GM18867 (cell line): ENCODE measurements around the gene TCP1.
"Not testable (repeated sequence)": the region's sequence is repeated elsewhere in the genome, so short reads cannot be mapped to it uniquely, and the experiment has no call there.

Source experiments
- ATAC-seq: cut with Tn5 transposase; IDR thresholded peaks from one replicate; pipeline ENCODE4 v1.9.1; 2021; ENCODE audit warnings: mild to moderate bottlenecking, moderate library complexity; ENCODE audit not compliant: unreplicated experiment

Gene TCP1

DNA sequence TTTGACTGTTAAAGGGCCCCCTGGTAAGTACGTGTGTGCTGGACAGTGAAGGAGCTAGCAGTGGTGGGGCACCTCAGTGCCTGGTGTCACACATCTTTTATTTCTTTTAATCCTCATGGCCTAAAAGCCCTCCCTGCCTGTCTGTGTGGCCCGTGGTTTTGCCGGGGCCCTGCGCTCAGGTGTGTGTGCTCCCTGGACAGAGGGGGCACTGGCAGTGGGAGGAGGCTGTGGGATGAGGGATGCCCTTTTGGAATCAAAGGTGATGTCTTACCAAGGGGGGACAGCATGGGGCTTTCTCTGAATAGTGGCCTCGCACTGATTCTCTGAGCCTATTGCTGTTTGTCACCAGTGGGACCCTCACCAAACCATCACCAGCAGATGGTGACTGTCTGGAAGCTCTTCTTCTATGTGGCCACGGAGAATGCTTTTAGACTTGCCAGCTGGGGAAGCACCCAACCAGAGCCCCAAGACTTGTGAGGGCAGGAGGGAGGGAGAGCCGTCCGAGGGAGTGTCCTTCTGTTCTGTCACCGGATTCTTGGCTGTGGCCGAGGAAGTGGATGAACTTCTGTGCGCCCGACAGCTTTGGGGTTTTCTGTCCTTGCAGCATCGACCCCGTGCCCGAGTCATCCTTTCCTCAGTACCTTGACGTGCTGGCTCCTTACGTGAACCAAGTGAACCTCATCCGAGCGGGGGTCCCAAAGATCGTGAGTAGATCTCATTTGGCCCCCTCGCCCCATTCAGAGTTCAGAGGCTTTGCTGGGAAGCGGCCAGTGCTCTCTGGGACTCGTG is 28.7 kb upstream of the TCP1 start:
- no peak for ATAC-seq

DNA sequence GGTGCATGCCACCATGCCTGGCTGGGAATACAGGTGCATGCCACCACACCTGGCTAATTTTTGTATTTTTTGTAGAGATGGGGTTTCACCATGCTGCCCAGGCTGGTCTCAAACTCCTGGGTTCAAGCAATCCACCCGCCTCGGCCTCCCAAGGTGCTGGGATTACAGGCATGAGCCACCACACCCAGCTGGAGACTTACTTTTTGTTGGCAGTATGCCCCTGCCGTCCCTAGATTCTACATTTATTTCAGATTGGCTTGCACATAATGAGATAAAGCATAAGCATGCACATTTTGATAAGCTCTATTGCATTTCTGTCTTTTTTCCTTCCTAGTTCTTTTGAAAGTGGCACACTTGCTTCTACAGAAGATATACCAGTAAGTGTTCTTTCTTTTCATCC is 27.4 kb upstream of the TCP1 start:
- ATAC-seq = not testable (repeated sequence)

DNA sequence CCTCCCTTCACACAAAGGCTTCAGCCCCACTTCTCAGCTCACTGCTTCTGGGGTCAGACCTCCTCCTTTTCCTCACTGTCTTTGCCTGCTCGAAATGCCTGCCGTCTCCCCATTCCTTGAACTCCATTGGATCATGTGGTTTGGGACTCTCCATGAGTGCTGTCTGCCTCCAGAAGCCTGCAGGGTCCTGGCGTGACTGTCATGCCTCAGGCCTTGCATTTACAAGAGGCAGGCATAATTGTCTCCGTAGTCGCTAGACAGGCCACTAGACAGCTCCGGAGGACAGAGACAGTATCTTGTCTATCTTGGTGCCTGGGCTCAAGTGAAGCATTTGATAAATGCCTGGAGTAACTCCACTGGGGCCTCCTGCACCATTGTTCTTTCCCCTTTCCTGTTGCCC is 26.0 kb upstream of the TCP1 start:
- no peak for ATAC-seq

DNA sequence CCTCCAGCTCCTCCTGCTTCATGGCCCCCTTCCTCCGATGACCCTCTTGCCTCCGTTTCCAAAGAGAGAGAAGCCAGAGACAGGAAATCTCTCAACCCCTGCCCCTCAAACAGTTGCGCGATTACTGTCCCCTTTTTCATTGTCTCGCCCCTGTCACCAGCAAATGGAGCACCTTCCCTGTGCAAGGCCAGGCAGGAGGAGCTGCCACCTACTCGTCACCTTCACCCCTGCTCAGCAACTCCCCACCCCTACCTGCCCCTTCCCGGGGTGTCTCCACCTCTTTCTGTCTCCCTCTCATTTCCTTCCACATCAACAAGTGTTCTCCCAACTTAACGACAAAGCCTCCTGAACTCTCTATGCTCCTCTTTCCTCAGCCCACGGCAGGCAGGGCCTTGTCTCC is 24.4 kb upstream of the TCP1 start:
- ATAC-seq = no peak

DNA sequence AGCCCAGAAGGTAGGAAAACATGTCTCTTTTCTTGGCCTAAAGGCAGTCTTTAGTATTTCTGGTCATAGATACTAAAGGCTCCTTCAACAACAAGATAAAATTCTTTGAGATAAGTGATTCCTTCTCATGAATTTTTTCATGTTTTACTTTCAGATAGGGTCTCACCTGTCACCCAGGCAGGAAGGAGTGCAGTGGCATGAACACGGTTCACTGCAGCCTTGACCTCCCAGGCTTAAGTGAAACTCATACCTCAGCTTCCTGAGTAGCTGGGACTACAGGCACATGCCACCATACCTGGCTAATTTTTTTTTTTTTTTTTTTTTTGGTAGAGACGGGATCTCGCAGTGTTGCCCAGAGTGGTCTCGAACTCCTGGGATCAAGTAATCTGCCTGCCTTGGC is 19.7 kb upstream of the TCP1 start:
- ATAC-seq = no peak

DNA sequence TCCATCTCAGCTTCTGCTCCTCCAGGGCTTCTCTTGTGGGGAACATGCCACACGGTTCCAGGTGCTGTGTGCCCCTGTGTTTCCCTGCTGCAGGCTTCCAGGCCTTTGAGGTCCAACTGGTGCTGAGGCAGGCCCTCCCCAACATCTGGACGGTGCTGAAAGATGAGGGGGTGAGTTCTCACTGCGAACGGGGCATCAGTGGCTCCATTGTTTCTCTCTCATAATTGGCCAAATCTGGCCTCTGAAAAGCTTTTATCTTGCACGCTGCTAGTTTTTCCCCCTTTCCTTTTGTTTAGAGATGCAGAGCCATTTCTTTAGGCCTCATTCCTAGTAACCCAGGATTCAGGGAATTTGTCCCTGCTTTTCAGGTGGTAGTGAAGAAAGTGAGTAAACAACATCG is 19.2 kb upstream of the TCP1 start:
- ATAC-seq = no peak

DNA sequence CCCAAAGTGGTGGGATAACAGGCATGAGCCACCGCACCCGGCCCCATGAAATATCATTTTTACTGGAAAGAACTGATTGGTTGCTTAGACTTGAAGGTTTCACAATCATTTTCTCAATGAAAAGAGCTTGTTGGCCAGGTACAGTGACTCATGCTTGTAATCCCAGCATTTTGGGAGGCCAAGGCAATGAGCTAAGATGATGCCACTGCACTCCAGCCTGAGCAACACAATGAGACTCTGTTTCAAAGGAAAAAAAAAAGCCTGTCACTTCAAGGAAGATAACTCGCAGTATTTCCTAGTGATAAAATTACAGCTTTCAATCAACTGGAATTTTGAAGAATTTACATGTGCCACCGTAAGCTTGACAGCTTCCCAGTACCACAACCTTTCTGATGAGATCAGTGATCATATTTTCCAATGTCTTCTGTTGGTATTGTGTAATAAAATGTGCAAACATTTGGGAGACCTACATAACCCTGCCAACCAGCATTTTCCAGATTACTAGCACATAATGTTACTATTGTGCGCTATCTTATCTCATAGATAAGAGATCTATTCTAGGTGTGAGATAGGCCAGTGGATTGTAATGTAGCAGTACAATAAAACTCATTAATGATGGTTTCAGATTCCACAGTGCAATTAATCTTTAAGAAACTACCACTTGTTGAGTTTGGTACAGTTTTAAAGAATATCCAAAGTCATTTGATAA is 17.9 kb upstream of the TCP1 start:
- no peak for ATAC-seq

DNA sequence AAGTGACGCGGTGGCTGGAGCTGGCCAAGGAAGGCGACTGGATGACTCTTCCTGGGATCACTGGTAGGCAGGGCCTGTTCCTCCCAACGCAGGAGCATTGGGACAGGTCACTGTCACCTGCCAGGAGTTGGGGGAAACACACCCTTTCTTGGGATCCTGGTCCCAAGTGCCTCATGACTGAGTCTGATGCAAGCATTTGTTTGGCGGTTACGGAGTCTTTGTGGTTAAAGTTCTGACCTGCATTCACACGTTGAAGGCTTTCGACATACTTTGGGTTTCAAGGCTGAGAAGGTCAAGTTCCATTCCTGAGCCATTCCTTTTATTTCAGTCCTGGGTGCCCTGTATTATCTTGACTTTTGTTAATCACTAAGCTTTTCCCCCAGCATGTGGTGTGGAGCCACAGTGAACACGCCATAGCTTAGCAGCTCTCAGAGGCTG is 16.6 kb upstream of the TCP1 start:
- ATAC-seq = no peak

DNA sequence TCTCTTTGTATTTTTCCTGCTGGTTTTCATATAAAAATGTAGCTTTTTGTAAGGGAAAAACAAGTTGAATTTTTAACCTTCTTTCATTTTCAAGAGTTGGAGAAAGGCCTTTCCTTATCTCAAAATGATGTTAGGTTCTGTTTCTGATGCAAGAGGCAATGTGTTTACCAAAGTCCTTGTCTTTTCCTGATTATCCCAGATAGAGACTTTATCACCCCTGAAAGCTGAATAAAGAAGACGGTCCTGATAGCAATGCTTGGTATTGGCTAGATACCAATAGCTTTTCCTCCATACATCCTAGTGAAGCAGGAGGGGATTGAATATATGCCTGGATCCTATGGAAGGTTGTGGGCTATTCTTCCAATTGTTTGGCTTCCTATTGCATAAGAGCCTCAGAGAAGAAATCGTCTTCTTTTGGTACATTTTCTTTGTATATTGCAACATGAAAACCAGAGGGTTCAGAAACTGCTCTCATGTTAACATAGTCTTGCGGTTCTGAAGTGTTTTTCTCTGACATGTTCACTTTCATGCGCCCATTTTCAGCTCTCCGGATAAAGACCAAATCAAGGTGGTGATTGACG is 16.1 kb upstream of the TCP1 start:
- no peak for ATAC-seq

DNA sequence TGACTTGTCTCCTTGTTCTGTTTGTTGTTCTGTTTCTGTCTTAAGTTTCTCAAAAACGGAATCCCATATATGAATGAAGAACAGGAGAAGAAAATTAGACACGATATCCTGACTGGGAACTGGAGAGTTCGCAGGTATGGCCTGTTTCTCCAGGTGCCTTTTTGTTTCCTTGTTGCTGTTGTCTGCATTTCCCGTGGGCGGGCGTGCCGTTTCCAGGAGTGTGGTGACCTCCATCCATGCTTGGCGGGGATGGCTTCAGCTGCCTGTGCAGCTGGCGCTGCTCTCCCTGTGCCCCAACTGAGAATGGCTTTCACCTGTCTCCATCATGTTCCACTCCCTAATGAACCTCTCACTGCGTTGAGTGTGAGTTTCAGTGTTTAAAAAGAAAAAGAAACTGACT is 15.1 kb upstream of the TCP1 start:
- ATAC-seq = no peak

DNA sequence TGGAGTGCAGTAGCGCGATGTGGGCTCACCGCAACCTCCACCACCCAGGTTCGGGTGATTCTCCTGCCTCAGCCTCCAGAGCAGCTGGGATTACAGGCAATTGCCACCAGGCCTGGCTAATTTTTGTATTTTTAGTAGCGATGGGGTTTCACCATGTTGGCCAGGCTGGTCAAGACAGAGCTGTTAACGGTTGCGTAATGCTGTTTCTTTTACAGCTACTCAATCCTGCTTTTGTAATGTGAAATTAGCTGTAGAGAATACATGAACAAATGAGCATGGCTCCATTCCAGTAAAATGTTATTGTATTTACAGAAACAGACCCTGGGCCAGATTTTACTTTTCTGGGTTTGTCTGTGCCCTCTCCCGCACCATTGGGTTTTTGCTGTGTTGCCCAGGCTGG is 12.5 kb upstream of the TCP1 start:
- no peak for ATAC-seq

DNA sequence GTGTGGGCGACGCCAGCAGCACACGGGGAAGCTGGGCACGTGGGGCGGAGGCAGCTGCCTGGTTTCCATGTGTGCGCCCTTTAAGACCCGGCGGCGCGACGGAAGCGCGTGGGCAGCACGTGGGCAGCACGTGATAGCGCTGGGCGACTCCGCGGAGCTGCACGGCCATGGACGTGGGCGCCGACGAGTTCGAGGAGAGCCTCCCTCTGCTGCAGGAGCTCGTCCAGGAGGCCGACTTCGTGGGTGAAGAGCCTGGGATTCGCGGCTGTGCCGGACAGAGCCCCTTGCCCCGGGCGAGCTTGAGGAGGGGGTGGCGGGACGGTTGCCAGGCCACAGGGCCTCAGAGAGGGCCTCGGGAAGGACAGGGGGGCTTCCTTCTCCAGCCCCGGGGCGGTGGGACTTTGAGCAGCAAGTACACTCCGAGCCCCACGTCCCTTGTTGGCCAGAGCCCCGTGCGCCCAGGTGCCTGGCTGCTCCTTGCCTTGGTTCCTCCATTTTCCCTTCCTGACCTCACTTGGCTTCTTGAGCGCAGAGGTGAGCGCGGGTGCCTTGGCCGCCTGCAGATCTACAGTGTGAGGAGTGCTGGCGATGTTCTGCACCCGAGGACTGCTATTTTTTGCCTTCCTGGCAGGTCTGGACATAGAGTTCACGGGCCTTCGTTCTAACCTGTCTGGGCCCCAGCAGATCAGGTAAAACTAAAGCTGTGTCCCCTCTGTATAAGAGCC is 10.9 kb upstream of the TCP1 start, which contains the start of gene PNLDC1:
TSS of gene PNLDC1 (plus strand) at position 136 of the 725 bp plus-strand sequence. CDS start at position 168, 32 bp downstream.
- no peak for ATAC-seq

DNA sequence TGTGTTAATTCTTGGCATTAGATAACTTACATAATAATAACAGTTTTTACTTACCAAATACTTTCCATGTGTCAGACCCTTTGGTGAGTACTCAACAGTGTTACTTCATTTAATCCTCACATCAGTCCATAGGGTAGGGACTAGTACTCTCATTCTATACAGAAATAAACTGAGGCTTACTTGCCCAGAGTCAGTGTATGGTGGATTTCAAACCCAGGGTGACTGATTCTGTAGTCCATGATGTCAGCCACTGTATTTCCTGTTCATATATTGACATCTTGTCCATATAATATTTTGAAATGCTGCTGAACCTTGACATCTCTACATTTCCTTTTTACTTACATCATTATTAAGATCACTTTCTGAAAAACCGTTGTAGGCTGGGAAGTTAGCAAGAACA is 8.2 kb upstream of the TCP1 start:
- ATAC-seq = no peak

DNA sequence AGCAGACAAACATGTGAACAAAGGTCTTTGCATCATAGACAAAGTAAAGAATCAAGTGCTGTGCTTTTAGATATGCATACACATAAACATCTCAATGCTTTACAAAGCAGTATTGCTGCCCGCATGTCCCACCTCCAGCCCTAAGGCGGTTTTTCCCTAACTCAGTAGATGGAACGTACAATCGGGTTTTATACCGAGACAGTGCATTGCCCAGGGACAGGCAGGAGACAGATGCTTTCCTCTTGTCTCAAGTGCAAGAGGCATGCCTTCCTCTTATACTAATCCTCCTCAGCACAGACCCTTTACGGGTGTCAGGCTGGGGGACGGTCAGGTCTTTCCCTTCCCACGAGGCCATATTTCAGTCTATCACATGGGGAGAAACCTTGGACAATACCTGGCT is 5.6 kb upstream of the TCP1 start:
- ATAC-seq = not testable (repeated sequence)

DNA sequence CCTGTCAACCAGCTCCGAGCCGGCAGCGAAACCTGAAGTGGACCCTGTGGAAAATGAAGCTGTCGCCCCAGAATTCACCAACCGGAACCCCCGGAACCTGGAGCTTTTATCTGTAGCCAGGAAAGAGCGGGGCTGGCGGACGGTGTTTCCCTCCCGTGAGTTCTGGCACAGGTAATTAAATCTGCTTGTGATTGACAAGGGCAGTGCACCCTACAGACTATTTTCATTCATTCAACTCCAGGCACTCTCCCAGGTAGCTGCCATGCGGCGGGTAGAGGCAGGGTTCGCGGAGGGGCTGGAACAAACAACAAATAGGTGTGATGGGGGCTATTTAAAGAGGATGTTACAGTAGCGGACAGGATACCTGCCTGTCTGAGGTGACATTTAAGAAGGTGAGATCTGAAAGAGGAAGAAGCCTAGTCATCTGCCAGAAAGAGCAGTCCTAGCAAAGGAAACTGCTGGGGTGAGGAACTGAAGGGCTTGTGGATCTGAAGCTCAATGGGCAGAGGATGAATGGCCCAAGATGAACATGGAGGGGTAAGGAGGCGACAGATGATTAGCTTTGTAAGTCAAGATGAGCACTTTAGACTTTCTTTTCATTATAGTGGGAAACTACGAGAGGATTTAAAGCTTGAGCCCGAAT is 1.7 kb upstream of the TCP1 start:
- ATAC-seq = no peak

DNA sequence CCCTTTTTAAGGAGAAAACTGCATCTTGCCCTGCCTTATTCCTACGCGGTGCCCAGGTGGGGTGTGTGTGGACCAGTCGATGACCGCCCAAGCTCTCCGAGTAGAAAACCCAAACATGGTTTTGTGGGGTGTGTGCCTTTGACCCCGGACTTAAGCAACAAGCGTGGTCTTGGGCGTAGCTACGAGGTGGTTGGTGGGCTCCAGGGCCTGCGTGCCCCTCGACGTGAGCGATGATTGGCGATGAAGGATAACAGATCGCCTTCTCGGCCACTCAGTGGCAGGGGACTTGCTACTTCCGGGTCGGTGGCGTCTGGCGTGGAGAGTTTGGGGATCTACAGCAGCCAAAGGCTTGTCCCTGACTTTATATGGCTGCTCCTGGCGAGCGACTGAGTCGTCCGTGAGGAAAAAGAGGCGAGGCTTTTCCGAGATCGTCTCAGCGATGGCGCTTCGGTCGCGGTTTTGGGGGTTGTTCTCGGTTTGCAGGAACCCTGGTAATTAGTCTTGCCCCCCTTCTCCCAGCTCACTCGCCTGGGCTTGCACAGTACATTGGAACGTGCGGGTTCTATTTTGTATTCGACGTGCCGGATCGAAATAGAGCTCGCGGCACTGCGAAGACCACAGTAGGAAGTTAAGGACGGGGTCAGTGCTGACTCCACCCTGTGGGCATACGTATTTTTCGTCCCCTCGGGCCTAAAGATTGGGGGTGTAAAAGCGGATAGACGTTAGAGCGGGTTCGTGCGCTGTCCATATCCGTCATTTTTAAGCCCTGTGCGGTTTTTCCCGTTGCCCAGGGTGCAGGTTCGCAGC is 950 bp upstream of the TCP1 start, which contains the start of gene MRPL18:
TSS of gene MRPL18 (plus strand) at position 319 of the 807 bp plus-strand sequence. CDS start at position 440, 121 bp downstream.
- peak; percentile 82 for ATAC-seq

DNA sequence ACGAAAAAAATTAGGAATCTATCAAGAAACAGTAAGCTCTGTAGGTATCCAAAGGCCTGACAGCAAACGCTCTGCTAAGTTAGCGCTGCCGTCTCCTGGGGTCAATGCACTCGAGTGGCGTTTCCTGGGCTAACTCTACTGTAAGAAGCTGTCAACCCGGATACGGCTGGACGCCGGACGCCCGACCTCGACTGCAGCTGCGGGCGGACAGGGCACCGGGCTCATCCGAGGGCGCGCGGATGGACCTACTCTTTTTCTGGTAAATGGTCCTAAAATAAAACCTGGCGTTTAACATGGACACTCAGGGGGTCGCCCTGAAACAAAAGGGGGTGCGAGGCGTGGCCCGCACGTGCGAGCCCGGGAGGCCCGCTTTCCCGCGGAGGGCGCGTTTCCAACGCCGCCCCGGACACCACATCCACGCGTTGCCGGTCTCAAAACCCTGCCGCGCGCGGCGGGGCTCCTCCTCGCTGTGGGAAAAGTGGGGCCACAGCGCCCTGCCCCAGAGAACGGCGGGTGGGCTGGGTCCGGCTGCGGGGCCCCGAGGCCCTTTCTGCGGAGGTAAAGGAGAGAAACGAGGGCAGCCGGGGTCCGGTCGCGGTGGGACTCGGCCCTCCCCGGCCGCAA is 537 bp downstream of the TCP1 start:
- ATAC-seq = peak; percentile 0

DNA sequence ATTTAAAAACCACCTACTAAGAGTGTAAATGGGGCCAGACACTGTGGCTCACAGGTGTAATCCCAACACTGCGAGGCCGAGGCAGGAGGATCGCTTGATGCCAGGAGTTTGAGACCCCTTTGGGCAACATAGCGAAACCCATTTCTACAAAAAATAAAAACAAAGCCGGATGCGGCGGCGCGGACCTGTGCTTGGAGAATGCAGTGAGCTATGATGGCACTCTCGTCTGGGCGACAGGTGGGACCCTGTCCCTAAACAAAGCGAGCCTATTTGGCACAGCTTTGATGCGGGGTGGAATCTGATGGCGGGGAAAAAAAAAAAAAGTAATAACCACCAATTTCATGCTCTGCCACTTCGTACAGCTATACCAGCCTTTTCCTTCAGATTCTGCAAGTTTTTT is 1.1 kb downstream of the TCP1 start:
- ATAC-seq = no peak

DNA sequence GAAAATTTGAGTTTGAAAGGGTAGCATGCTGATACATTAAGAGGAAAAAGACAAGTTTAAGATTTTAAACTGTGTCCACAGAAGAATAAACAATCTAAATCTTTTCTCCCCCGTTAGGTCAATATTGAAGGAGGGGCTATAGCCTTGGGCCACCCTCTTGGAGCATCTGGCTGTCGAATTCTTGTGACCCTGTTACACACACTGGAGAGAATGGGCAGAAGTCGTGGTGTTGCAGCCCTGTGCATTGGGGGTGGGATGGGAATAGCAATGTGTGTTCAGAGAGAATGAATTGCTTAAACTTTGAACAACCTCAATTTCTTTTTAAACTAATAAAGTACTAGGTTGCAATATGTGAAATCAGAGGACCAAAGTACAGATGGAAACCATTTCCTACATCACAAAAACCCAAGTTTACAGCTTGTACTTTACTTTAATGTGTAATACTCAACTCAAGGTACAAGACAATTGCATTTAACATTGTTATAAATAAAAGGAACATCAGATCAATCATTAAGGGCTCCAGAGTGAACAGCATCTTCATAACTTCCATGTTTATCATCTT is 10.8 kb downstream of the TCP1 start:
- ATAC-seq = no peak
